Mononuclear cell (primary cell): ENCODE measurements around the gene CTSZ. TPM values are rescaled to one million over a fixed set of nuclear protein-coding genes. Genes with fewer than 3 reads are reported as not detected.
A peak's percentile ranks its signal among the peaks of the same experiment; 100 is the strongest.
"Not testable (repeated sequence)": the region's sequence is repeated elsewhere in the genome, so short reads cannot be mapped to it uniquely, and the experiment has no call there.

ENCODE experiments used
- H3K27me3 ChIP-seq: 2 replicates; pipeline ENCODE4 v1.6.0; 2011; ENCODE audit warnings: low read length, control low read depth; ENCODE audit not compliant: insufficient read depth
- H3K4me1 ChIP-seq: 2 replicates; pipeline ENCODE4 v1.5.1; 2011; ENCODE audit warnings: mild to moderate bottlenecking, low read length, control low read depth; ENCODE audit not compliant: insufficient read depth
- H3K4me3 ChIP-seq: 2 replicates; pipeline ENCODE4 v1.5.1; 2011; ENCODE audit warnings: mild to moderate bottlenecking, low read length, moderate library complexity
- H3K9me3 ChIP-seq: 2 replicates; pipeline ENCODE4 v1.5.1; 2011; ENCODE audit warnings: low read depth, mild to moderate bottlenecking, control low read depth, low read length
- total RNA-seq: library from RNA; depleted of rRNA; stranded (reverse); fragments of >200 nt; gene quantifications from one replicate; pipeline ENCODE4 v1.2.3, GENCODE V29; 2012

Gene CTSZ
- total RNA-seq, 1 donor, result 184 TPM

GRCh38 chr20:58987790-58988564, 19.1 kb downstream of the CTSZ start:
- Histone ChIP-seq H3K27me3 (no peaks in the 10 kb centered on the region), H3K4me3 (no peak overlapping the region), H3K9me3 (no peaks in the 10 kb centered on the region), H3K4me1 (peaks cover 19% of the 10 kb centered on the region)

GRCh38 chr20:58986968-58987517, 20.0 kb downstream of the CTSZ start:
- peaks cover 28% of the 10 kb centered on the region for H3K4me1 ChIP-seq
- H3K9me3 ChIP-seq, result no peaks in the 10 kb centered on the region
- H3K27me3 ChIP-seq, result no peaks in the 10 kb centered on the region
- no peak overlapping the region for H3K4me3 ChIP-seq

- H3K4me3 ChIP-seq, result no peak overlapping the region
- peaks cover 33% of the 10 kb centered on the region for H3K4me1 ChIP-seq
- H3K9me3 ChIP-seq, result no peaks in the 10 kb centered on the region
- no peaks in the 10 kb centered on the region for H3K27me3 ChIP-seq
These were observed 20.6 kb downstream of the CTSZ start for GRCh38 chr20:58986286-58986967.

DNA sequence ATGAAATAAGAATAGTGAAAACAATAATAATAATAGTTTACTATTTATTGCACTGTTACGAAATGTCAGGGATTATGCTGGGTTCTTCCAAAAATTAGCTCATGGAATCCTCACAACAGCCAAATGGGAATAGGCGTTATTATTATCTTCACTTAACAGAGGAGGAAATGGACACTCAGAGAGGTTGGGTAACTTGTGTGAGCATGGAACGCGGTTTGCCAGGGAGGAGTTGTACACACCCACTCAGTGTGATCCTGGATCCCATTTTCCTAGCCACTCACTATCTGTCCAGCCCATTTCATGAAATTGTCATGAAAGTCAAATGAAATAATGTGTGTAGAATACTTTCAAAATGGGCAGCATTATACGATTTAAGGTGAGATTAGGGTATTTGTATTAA, 21.4 kb downstream of the CTSZ start:
- H3K4me3 ChIP-seq, result no peak overlapping the region
- H3K27me3 ChIP-seq, result no peaks in the 10 kb centered on the region
- H3K9me3 ChIP-seq, result no peaks in the 10 kb centered on the region
- H3K4me1 ChIP-seq, result peaks cover 35% of the 10 kb centered on the region

GRCh38 chr20:58984691-58985090, 22.4 kb downstream of the CTSZ start:
- peaks cover 38% of the 10 kb centered on the region for H3K4me1 ChIP-seq
- H3K4me3 ChIP-seq, result no peak overlapping the region
- no peaks in the 10 kb centered on the region for H3K9me3 ChIP-seq
- no peaks in the 10 kb centered on the region for H3K27me3 ChIP-seq

DNA sequence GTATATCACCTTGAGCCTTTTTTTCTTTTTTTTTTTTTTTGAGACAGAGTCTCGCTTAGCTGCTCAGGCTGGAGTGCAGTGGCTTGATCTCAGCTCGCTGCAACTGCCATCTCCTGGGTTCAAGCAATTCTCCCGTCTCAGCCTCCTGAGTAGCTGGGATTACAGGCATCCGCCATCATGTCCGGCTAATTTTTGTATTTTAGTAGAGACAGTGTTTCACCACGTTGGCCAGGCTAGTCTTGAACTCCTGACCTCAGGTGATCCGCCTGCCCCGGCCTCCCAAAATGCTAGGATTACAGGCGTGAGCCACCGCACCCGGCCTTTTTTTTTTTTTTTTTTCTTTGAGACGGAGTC, 24.0 kb downstream of the CTSZ start:
- H3K4me3 ChIP-seq, H3K27me3 ChIP-seq, H3K9me3 ChIP-seq: not testable (repeated sequence)
- peaks cover 38% of the 10 kb centered on the region for H3K4me1 ChIP-seq

DNA sequence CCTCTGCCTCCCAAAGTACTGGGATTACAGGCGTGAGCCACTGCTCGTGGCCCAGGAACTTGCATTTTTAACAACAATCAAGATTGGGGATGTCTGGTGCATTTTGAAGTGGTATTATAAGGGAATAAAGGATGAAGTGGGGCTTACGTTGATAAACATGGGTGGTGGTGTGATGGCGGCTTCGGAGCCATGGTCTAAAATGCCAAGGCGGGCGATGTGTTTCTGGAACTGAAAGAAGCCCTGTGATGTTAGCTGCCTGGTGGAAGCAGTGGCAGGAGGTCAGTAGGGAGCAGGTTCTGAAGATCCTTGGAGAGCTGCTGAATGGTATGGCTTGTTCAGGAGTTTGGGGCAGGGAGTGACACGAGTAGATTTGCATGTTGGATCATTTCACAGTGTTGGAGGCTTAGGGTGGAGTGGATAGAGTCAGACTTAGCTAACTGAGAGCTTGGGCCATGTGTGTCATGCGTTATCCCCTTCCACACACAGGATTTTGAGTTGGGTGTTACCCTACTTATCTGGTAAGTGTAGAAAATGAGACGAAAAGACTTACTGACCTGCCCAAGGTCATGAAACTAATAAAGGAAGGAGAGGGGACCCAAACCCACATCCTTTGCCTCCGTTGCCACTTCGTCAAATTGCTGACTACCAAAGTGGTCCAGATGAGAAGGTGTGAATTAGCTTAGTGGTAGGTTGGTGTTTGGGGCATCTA, 24.5 kb downstream of the CTSZ start:
- no peak overlapping the region for H3K4me3 ChIP-seq
- peaks cover 38% of the 10 kb centered on the region for H3K4me1 ChIP-seq
- H3K9me3 ChIP-seq, result no peaks in the 10 kb centered on the region
- H3K27me3 ChIP-seq, result no peaks in the 10 kb centered on the region

- peak overlapping the region; percentile 75 for H3K4me3 ChIP-seq
- peaks cover 38% of the 10 kb centered on the region for H3K4me1 ChIP-seq
- no peaks in the 10 kb centered on the region for H3K9me3 ChIP-seq
- H3K27me3 ChIP-seq, result no peaks in the 10 kb centered on the region
These were observed 25.3 kb downstream of the CTSZ start for GRCh38 chr20:58981628-58982364.

DNA sequence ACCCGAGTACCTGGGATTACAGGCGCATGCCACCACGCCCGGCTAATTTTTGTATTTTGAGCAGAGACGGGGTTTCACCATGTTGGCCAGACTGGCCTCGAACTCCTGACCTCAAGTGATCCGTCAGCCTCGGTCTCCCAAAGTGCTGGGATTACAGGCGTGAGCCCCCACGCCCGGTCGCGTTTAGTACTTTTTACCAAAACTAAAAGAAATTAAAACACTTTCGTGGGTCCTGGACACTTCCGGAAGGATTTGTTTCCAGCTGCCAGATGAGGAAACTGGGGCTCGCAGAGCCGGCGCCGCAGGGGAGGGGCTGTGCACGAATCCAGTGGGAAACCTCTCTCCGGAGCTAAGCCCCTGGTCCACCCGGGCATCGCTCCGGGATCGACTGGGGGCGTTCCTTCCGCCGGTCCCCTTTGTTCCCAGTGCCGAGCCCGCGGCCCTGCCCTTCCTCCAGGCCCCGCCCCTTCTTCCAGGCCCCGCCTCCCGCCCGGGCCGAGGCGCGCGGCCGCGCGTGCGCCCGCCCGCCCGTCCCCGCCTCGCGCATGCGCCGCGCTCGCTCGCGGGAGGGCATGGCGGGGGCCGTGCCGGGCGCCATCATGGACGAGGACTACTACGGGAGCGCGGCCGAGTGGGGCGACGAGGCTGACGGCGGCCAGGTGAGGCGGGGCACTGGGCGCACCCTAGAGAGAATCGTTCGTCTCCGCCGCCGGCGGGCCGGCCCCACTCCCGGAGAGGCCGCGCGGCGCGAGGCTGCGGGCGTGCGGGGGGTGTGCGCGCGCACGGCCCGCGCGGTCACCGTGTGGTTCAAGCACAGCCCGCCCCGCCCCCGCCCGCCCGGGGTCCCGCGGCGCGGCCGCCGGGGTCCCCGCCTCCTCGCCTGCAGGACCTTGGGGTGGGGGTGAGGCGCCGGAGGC, 26.1 kb downstream of the CTSZ start, which contains the start of gene NELFCD:
NELFCD (plus strand) TSS at position 546 of the 917 bp plus-strand sequence; CDS start at position 600, 54 bp downstream.
- Histone ChIP-seq H3K4me1 (peaks cover 38% of the 10 kb centered on the region), H3K9me3 (no peaks in the 10 kb centered on the region), H3K27me3 (no peaks in the 10 kb centered on the region), H3K4me3 (peak within 1 kb of the TSS; percentile 75)

DNA sequence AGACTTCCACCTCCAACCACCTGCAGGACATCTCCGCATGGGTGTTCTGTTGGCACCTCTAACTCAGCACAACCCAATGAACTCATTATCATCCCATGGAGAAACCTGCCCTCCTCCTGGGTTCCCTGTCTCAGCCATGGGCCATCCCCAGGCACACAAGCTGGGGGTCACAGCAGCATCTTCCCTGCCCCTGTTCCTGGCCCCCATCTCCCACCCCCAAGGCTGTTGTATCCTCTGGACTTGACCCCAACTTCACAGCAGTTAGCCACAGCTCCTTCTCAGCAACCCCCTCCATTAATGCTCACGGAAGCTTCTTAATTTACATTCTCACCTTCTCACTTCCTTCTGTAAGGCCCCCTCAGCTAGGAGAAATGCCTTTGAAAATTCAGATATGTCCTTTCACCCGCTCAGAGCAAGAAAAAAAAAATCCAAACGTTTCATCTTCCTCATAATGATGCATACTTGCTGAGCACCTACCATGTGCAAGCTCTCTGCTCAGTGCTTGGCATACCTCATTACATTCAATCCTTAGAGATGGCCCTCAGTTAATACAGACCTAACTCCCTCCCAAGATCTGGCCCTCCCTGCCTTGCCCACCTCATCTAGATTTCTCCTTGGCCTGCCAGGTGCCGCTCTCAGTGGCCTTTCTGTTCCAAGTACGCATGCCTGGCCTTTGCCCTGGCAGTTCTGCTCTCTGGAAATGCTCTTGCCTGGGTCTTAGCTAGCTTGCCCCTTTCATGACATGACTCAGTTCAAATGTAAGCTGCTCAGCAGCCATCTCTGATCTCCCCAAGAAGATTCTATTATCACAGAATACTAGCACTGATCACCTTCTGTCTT, 28.5 kb downstream of the CTSZ start:
- Histone ChIP-seq H3K9me3 (peaks cover 4% of the 10 kb centered on the region), H3K27me3 (no peaks in the 10 kb centered on the region), H3K4me3 (no peak overlapping the region), H3K4me1 (peaks cover 29% of the 10 kb centered on the region)

DNA sequence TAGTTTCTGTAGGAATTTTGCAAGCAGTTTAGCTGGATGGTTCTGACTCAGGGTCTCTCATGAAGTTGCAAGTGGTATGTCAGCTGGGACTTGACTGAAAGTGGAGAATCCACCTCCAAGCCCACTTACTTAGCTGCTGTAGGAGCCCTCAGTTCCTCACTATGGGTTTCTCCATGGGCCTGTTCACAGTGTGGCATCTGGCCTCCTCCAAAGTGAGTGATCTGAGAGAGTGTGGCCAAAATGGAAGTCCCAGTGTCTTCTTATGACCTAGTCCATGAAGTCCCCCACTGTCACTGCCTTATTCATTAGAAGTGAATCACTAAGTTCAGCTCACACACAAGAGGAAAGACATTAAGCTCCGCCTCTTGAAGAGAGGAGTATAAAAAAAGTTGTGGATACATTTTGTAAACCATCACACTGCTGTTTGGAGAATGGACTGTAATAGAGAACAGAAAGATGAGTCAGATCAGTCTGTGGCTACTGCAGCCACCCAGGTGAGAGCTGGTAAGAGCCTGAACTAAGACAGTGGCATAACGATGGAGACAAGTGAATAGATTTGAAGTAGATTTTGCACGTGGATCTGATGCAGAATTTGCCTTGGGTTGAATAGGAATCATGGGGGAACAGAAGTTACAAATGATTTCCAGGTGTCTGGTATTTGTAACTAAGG, 30.9 kb downstream of the CTSZ start:
- Histone ChIP-seq H3K27me3 (no peaks in the 10 kb centered on the region), H3K4me3 (no peak overlapping the region), H3K4me1 (peaks cover 9% of the 10 kb centered on the region), H3K9me3 (peaks cover 4% of the 10 kb centered on the region)

GRCh38 chr20:58975353-58975752, 31.7 kb downstream of the CTSZ start:
- Histone ChIP-seq H3K27me3 (no peaks in the 10 kb centered on the region), H3K4me1 (peaks cover 4% of the 10 kb centered on the region), H3K9me3 (peaks cover 4% of the 10 kb centered on the region), H3K4me3 (no peak overlapping the region)

DNA sequence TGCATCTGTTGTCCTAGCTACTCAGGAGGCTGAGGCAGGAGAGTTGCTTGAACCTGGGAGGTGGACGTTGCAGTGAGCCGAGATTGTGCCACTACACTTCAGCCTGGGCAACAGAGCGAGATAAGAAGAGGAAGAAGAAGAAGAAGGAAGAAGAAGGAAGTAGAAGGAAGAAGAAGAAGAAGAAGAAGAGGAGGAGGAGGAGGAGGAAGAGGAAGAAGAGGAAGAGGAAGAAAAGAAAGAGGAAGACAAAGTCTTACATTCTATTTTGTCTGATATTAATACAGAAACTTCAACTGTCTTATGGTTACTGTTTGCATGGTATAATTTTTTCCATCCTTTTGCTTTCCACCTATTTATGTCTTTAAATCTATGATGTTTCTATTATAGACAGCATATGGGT, 33.2 kb downstream of the CTSZ start:
- Histone ChIP-seq H3K9me3 (peaks cover 4% of the 10 kb centered on the region), H3K27me3 (no peaks in the 10 kb centered on the region), H3K4me3 (no peak overlapping the region), H3K4me1 (peaks cover 4% of the 10 kb centered on the region)
